Measurements from ENCODE around the gene ANKRD10. TPM values are rescaled to one million over a fixed set of nuclear protein-coding genes. Genes with fewer than 3 reads are reported as not detected.

Gene ANKRD10
- total RNA-seq, 1 donor from 2014 or later, result 112 TPM

DNA sequence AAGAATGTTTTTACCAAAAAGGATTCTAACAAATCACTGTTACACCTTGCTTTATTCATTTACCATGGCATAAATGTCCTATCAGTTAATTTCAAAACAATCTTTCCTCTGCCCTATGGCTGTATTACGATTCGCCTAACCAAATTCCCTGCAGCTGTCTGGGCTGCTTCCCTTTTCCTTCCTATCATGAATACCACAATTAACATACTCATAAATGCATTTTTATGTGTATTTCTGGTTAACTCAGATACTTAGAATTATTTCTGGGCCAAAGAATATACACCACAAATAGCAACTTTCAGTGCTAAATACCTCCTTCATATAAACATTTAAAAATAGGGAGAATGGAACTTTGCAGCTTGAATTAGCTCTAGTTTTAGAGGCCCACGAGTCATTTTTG, 30.4 kb downstream of the ANKRD10 start:
- H3K27me3 Mint-ChIP-seq (ENCODE audit: low read depth), result no peaks in the 10 kb centered on the region
- H3K4me1 Mint-ChIP-seq (ENCODE audit: low read depth), result peaks cover 30% of the 10 kb centered on the region
- no peak for DNase-seq (ENCODE audit: low spot score)
- H3K9me3 Mint-ChIP-seq (ENCODE audit: low read depth), result no peaks in the 10 kb centered on the region
- H3K4me3 Mint-ChIP-seq (ENCODE audit: unreplicated experiment), result no peak overlapping the region
- no peak for TF ChIP-seq CTCF (IDR thresholded peaks at IDR 0.05)
- no peak overlapping the region for H3K27ac Mint-ChIP-seq (ENCODE audit: unreplicated experiment)
- peaks cover 2% of the 10 kb centered on the region for H3K36me3 Mint-ChIP-seq (ENCODE audit: low read depth)

DNA sequence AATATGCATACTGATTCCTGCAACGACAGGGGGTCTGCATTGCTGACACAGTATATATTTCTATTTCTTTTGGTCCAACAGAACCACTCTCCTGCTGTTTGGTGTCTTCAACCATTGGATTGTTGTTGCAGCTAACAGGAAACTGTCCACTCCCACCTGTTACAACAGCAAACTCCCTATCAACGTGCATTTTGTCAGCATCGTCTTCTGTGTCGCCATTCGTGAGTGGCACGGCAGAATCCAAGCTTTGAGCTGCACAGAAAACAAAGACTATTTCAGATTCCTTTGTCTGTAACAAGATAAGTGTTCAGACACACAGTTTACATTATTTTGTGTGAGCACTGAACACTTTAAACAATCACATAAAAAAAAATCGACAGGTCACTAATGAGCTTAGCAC, 31.3 kb downstream of the ANKRD10 start:
- no peaks in the 10 kb centered on the region for H3K9me3 Mint-ChIP-seq (ENCODE audit: low read depth)
- H3K4me1 Mint-ChIP-seq (ENCODE audit: low read depth), result peaks cover 24% of the 10 kb centered on the region
- TF ChIP-seq CTCF (IDR thresholded peaks at IDR 0.05), result no peak
- DNase-seq (ENCODE audit: low spot score), result no peak
- no peak overlapping the region for H3K4me3 Mint-ChIP-seq (ENCODE audit: unreplicated experiment)
- H3K27me3 Mint-ChIP-seq (ENCODE audit: low read depth), result no peaks in the 10 kb centered on the region
- H3K36me3 Mint-ChIP-seq (ENCODE audit: low read depth), result peaks cover 2% of the 10 kb centered on the region
- no peak overlapping the region for H3K27ac Mint-ChIP-seq (ENCODE audit: unreplicated experiment)

- TF ChIP-seq CTCF (IDR thresholded peaks at IDR 0.05), result no peak
- H3K27me3 Mint-ChIP-seq (ENCODE audit: low read depth), result no peaks in the 10 kb centered on the region
- DNase-seq (ENCODE audit: low spot score), result no peak
- no peak overlapping the region for H3K27ac Mint-ChIP-seq (ENCODE audit: unreplicated experiment)
- no peaks in the 10 kb centered on the region for H3K9me3 Mint-ChIP-seq (ENCODE audit: low read depth)
- no peak overlapping the region for H3K4me3 Mint-ChIP-seq (ENCODE audit: unreplicated experiment)
- H3K36me3 Mint-ChIP-seq (ENCODE audit: low read depth), result peaks cover 2% of the 10 kb centered on the region
- H3K4me1 Mint-ChIP-seq (ENCODE audit: low read depth), result peaks cover 20% of the 10 kb centered on the region
These were observed 31.9 kb downstream of the ANKRD10 start for GRCh38 chr13:110882972-110883371.

DNA sequence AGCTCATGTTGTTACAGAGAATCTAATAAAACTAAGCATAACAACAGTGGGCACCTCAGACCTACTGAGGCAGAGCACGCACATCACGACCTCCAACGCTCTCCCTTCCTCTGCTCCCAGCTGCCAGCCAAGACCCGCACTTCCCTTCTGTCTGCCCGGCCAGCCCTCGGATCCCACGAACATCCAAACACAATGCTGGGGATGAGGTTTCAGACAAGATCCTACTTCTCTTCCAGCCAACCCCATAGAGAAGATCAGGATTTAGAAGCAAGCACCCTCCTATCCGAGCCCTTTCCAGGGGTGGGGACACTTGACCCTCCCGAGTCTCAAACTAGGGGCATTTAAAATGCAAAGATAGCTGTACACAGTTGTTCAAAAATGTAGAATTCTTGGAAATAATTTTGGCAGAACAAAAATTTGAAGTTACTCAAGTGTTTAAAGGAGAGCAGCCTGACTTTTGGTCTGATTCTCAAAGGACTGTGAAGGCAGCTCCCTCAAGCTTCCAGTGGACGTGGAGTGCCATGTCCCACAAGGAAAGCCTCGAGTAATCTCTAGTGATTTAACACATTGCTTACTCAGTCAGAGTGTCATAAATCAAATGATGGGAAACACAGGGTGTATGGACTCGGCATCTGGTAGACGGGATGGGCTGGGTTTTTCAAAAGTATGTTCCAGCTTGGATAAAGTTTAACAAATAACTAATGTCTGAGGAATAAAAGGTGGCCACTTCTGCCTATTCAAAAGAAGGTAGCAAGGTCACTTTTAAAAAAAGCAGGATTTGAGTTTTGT, 32.8 kb downstream of the ANKRD10 start:
- no peak for DNase-seq (ENCODE audit: low spot score)
- no peaks in the 10 kb centered on the region for H3K9me3 Mint-ChIP-seq (ENCODE audit: low read depth)
- TF ChIP-seq CTCF (IDR thresholded peaks at IDR 0.05), result no peak
- H3K4me3 Mint-ChIP-seq (ENCODE audit: unreplicated experiment), result no peak overlapping the region
- H3K4me1 Mint-ChIP-seq (ENCODE audit: low read depth), result peaks cover 16% of the 10 kb centered on the region
- peaks cover 2% of the 10 kb centered on the region for H3K36me3 Mint-ChIP-seq (ENCODE audit: low read depth)
- H3K27me3 Mint-ChIP-seq (ENCODE audit: low read depth), result no peaks in the 10 kb centered on the region
- H3K27ac Mint-ChIP-seq (ENCODE audit: unreplicated experiment), result no peak overlapping the region

GRCh38 chr13:110880627-110881026, 34.2 kb downstream of the ANKRD10 start:
- Mint-ChIP-seq H3K4me3 (ENCODE audit: unreplicated experiment) (no peak overlapping the region), H3K27me3 (ENCODE audit: low read depth) (no peaks in the 10 kb centered on the region), H3K9me3 (ENCODE audit: low read depth) (no peaks in the 10 kb centered on the region), H3K36me3 (ENCODE audit: low read depth) (peaks cover 2% of the 10 kb centered on the region), H3K27ac (ENCODE audit: unreplicated experiment) (no peak overlapping the region), H3K4me1 (ENCODE audit: low read depth) (peaks cover 12% of the 10 kb centered on the region)
- no peak for DNase-seq (ENCODE audit: low spot score)
- TF ChIP-seq CTCF (IDR thresholded peaks at IDR 0.05), result no peak

Data from chondrocyte (in vitro differentiated cells).